Kidney (tissue), 14 donors: ENCODE data around the gene PACSIN3. TPM values are rescaled to one million over a fixed set of nuclear protein-coding genes. Genes with fewer than 3 reads are reported as not detected.
"Not testable (repeated sequence)": the region's sequence is repeated elsewhere in the genome, so short reads cannot be mapped to it uniquely, and the experiment has no call there.

Source experiments
- DNase-seq, 5 donors: peaks; one replicate each; pipeline ENCODE4 v3.0.0-alpha.2; 2013 to 2020
- FAIRE-seq: peaks from 2 replicates; lab custom pipeline; 2012; peaks lifted over from hg19 to GRCh38; lab: Jason Lieb, UNC
- H3K27ac ChIP-seq, 2 donors: one replicate each; pipeline ENCODE4 v1.7.0; 2013; ENCODE audit warnings: low read depth in 2 of 2, low read length in 2 of 2, inconsistent platforms in 1 of 2
- H3K27me3 ChIP-seq: one replicate; pipeline ENCODE4 v1.7.1; 2013; ENCODE audit warnings: low read length, inconsistent platforms; ENCODE audit not compliant: control insufficient read depth, insufficient read depth
- H3K36me3 ChIP-seq, 3 donors: one replicate each; pipeline versions ENCODE4 v1.7.0 to v1.7.1; 2013; ENCODE audit warnings: low read length in 3 of 3, control low read depth in 1 of 3, inconsistent platforms in 1 of 3; ENCODE audit not compliant: insufficient read depth in 3 of 3, control insufficient read depth in 2 of 3
- H3K4me1 ChIP-seq, 3 donors: one replicate each; pipeline versions ENCODE4 v1.7.0 to v1.7.1; 2013; ENCODE audit warnings: low read length in 3 of 3, inconsistent platforms in 1 of 3, low read depth in 1 of 3; ENCODE audit not compliant: control insufficient read depth in 2 of 3, insufficient read depth in 2 of 3
- H3K4me3 ChIP-seq, 3 donors: one replicate each; pipeline versions ENCODE4 v1.7.0 to v1.8.1; 2013; ENCODE audit warnings: low read length in 3 of 3, control low read depth in 1 of 3, inconsistent platforms in 1 of 3
- H3K9ac ChIP-seq, 3 donors: one replicate each; pipeline versions ENCODE4 v1.7.0 to v1.7.1; 2013; ENCODE audit warnings: low read length in 3 of 3, control low read depth in 1 of 3, inconsistent platforms in 1 of 3
- H3K9me3 ChIP-seq, 3 donors: one replicate each; pipeline versions ENCODE4 v1.7.0 to v1.7.1; 2013; ENCODE audit warnings: low read length in 3 of 3, control low read depth in 1 of 3, inconsistent platforms in 1 of 3; ENCODE audit not compliant: control insufficient read depth in 2 of 3, insufficient read depth in 1 of 3
- CTCF ChIP-seq: IDR thresholded peaks from 3 replicates; pipeline ENCODE4 v1.5.1; 2012; ENCODE audit warnings: mild to moderate bottlenecking, moderate library complexity, borderline replicate concordance; ENCODE audit not compliant: insufficient read depth; ENCODE audit errors: extremely low read depth
- intact Hi-C: fragments of 100-400 bp; cut with DNase I; formaldehyde crosslinking; loops from one replicate; pipeline ENCODE4 v1.11.1; 2022
- polyA plus RNA-seq: library from polyadenylated mRNA; stranded (reverse); fragments of 350-450 nt; fragmentation: Illumina TruSeq; extraction: RNeasy Lipid Tissue Mini Kit (QIAGEN cat#74804); gene quantifications from one replicate; pipeline ENCODE4 v1.2.3, GENCODE V29; 2014; ENCODE audit warnings: low read depth, low replicate concordance; ENCODE audit not compliant: insufficient read depth
- total RNA-seq: library from RNA; stranded (reverse); fragmentation: NEBNext Ultra II Directional; extraction: Animal tissue kit (Norgen Biotek cat#: 25700); gene quantifications from one replicate; pipeline ENCODE4 v1.2.1, GENCODE V29; 2021
- donor health status: control.
- donor health status: control.
- donor health status: control.
- donor health status: control.
- donor health status: control.
- donor health status: DM: yes; HTN: yes; CAD: no.
- donor health status: Normal renal cell carcinoma (clear cell type).

Gene PACSIN3
- total and polyA plus RNA-seq, 2 donors from 2014 or later = 15.1 to 28.5 TPM

- FAIRE-seq (no peak), DNase-seq (no peak)
- Histone ChIP-seq H3K27ac (no peak overlapping the region), H3K9ac (no peak overlapping the region), H3K4me1 (no peaks in the 10 kb centered on the region), H3K27me3 (no peaks in the 10 kb centered on the region), H3K9me3 (no peaks in the 10 kb centered on the region), H3K36me3 (no peaks in the 10 kb centered on the region), H3K4me3 (no peak overlapping the region)
- intact Hi-C loops = no loop called here
- no peak for TF ChIP-seq CTCF
Measured at GRCh38 chr11:47204637-47204989, 18.4 kb upstream of the PACSIN3 start.

- H3K36me3 ChIP-seq = no peaks in the 10 kb centered on the region
- no peak overlapping the region for H3K27ac ChIP-seq
- no peaks in the 10 kb centered on the region for H3K27me3 ChIP-seq
- no peak for FAIRE-seq
- TF ChIP-seq CTCF = no peak
- no peak overlapping the region for H3K4me3 ChIP-seq
- H3K9ac ChIP-seq = no peak overlapping the region
- DNase-seq = no peak
- intact Hi-C loops = no loop called here
- H3K4me1 ChIP-seq = no peaks in the 10 kb centered on the region
- H3K9me3 ChIP-seq = no peaks in the 10 kb centered on the region
Measured at GRCh38 chr11:47202576-47202975, 16.3 kb upstream of the PACSIN3 start.

- Histone ChIP-seq H3K4me1 (no peaks in the 10 kb centered on the region), H3K4me3 (no peak overlapping the region), H3K36me3 (no peaks in the 10 kb centered on the region), H3K9me3 (no peaks in the 10 kb centered on the region), H3K9ac (no peak overlapping the region), H3K27me3 (no peaks in the 10 kb centered on the region), H3K27ac (no peak overlapping the region)
- no peak for DNase-seq
- intact Hi-C loops = no loop called here
- no peak for FAIRE-seq
- no peak for TF ChIP-seq CTCF
Measured at GRCh38 chr11:47201015-47201414, 14.8 kb upstream of the PACSIN3 start.

- H3K27me3 ChIP-seq, H3K9me3 ChIP-seq, DNase-seq, intact Hi-C loops, H3K27ac ChIP-seq, FAIRE-seq, H3K9ac ChIP-seq, H3K4me1 ChIP-seq, H3K36me3 ChIP-seq, H3K4me3 ChIP-seq: not testable (repeated sequence)
Measured at GRCh38 chr11:47198161-47198560, 11.9 kb upstream of the PACSIN3 start.
